Measurements from ENCODE around the gene CMKLR1. TPM values are rescaled to one million over a fixed set of nuclear protein-coding genes. Genes with fewer than 3 reads are reported as not detected.

The CMKLR1 gene, protein sequence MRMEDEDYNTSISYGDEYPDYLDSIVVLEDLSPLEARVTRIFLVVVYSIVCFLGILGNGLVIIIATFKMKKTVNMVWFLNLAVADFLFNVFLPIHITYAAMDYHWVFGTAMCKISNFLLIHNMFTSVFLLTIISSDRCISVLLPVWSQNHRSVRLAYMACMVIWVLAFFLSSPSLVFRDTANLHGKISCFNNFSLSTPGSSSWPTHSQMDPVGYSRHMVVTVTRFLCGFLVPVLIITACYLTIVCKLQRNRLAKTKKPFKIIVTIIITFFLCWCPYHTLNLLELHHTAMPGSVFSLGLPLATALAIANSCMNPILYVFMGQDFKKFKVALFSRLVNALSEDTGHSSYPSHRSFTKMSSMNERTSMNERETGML
- polyA plus RNA-seq (2014; cell fraction: cytosol; rRNA removed): not detected in 2 replicates
- not detected in 2 replicates for polyA plus RNA-seq (2014; cell fraction: nucleus; rRNA removed)

DNA sequence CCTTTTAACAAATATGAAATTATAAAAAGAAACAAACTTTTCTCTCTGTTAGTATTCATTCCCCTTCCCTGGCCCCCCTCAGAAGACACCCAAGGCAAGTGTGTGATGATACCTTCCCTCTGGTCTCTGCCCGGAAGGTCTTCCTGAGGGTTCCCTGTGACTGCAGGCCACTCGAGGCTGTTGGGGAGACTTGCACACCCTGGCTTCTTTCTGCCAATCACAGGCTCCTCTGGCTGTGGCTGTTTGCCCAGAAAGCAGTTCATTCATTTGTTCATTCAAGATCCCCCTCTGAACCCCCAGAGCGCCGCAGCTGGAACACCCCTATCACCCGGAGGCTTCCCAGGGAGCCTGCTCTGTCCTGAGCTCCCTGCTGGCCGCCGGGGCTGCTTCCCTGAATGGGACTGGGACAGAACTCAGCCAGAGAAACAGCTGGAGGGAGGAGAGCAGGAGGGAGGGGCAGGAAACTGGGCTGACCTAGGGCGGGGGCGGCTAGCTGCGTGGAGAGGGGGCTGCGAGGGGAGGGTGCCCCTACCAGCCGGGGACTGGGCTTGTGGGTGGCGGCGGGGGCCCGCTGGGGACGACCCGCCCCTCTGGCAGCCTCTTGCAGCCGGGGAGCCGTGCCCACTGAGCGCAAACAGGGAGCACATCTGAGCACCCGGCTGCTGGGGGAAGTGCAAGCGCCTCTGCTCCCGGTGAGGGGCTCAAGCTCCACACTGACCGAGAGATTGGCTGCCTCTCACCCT, at the start of gene CMKLR1:
Gene CMKLR1 (minus strand): TSS at position 397 of the 743 bp plus-strand sequence. CDS start 45,720 bp downstream, outside the sequence.
- no peak for DNase-seq (ENCODE audit: low spot score)

DNA sequence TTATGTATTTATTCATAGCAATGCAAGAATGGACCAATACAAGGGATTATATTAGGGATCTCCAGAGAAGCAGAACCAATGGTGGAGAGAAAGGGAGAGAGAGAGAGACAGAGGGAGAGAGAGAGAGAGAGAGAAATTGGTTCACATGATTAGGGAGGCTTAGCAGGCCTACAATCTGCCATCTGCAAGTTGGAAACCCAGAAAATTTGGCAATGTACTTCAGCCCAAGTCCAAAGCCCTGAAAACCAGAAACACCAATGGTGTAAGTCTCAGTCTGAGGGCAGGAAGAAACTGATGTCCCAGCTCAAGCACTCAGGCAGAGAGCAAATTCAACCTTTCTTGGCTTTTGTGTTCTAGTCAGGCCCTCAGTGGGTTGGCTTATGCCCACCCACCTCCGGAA, 48.7 kb upstream of the CMKLR1 start:
- no peak for DNase-seq (ENCODE audit: low spot score)

DNA sequence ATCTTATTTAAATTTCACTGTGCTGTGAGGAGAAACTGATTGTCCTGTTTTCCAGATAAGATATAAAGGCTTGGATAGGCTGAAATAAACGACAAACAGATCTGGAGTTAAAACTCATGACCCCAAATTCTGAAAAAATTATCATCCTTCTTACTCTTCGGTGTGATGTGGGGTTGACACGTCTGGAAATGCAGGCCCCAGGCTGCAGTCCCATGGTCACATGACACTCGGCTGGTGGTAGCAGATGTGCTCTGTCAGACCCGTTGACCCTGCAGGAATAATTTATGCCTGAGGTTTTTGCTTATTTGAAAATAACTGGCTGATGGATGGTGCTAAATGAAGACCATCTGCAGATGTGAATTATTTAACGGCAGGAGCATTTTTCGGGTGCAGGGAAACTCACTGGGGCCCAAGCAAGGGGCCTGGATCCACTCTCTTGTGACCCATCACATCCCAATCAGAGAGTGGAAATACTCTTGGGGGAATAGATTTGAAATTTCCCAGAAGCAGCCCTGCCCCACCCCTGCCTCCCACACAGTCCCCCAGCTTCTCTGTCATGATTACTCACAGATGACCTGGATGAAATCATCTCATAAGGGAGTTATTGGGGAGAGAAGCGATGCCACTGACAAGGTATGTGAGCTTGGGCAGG, 47.7 kb upstream of the CMKLR1 start:
- DNase-seq (ENCODE audit: low spot score): peak; percentile 19

DNA sequence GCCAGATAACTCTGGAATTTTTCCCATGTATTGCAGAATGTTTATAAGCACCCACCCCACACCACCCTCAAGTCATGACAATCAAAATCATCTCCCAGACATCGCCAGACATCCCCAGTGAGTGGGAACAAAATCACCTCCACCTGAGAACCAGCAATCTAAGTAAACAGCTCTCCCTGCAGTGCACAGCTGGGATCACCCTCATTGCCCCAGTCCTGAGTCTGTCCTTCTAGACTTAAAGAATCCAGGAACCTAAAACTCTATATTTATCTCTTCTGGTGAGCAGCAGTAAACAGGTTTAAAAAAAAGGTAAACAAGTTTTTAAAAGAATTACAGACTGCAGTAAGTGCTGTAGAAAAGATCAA, 43.3 kb upstream of the CMKLR1 start:
- no peak for DNase-seq (ENCODE audit: low spot score)

DNA sequence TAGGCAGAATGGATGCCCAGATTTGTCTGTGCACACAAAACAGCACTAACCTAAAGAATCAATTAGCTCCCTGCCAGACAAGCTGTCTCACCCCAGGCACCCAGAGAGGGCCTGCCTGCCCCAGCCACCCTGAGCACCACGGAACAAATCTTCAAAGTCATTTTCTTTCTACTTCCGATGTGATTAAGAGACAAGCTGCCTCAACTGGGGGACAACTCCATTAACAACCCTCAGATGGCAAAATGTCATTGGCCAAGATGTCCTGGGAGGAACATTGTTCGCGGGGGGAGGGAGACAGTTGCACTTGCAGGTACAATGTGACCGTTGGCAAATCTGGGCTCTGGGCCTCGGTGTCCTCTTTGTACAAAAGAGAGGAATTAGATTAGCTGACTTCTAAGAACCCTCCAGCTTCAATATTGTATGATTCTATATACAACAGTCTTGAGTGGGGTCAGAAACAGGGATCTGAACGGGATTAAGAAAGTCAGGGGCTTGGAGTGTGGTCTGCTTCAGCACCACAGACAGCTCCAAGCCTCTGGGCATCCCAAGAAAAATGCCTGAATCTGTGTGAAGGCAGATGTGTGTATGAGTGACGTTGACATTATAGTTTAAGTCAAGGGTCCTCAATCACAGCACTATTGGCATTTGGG, 42.8 kb upstream of the CMKLR1 start:
- no peak for DNase-seq (ENCODE audit: low spot score)

DNA sequence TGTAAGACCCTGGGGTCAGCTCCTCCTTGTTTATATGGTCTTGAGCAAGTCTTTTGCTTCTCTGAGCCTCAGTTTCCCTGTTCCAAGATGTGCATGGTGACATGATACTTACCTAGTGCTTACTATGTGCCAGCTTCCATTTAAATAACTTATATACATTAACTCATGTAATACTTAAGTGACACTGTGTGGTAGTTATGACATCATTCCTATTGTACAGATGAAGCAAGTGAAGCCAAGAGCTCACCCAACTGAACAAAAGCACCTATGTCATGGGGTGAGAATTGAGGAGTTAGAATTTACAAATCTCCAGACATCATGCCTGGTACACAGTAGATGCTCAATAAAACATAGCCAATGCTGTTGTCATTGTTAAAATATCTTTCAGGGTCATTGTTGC, 41.3 kb upstream of the CMKLR1 start:
- DNase-seq (ENCODE audit: low spot score): no peak

DNA sequence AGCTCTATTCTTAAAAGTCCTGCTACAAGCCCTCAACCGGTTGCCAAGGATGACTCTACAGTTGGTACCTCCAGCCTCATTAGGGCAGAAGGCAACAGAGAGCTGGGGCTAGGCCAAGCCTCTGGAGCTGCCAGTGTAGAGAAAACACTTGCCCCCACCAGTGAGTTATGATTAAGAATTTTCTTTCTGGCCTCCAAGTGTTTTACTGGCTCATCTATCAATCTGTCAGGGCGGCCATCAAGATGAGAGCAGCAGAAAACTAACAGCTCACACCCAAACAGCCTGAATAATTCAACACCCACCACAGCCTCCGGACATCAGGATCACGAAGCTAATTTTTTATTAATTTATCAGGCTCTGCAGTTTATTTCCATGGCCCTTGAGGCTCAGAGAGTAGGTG, 40.7 kb upstream of the CMKLR1 start:
- no peak for DNase-seq (ENCODE audit: low spot score)

DNA sequence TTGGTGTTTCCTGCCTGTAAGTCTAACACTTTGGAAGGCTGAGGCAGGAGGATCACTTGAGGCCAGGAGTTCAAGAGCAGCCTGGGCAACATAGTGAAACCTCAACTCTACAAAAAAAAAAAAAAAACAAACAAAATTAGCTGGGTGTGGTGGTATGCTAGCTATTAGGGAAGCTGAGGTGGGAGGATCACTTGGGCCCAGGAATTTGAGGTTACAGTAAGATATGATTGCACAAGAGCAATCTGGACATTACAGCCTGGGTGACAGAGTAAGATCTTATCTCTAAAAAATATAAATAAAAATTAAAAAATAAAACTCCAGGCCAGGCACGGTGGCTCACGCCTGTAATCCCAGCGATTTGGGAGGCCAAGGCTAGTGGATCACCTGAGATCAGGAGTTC, 39.8 kb upstream of the CMKLR1 start:
- DNase-seq (ENCODE audit: low spot score): no peak

DNA sequence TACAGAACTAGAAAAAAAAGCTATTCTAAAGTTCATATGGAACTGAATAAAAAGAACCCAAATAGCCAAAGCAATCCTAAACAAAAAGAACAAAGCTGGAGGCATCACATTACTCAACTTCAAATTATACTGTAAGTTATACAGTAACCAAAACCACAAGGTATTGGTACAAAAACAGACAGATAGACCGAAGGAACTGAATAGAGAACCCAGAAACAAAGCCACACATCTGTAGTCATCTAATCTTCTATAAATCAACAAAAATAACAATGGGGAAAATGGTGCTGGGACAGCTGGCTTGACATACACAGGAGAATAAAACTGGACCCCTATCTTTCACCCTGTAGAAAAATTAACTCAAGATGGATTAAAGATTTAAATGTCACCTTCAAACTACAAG, 38.1 kb upstream of the CMKLR1 start:
- DNase-seq (ENCODE audit: low spot score): no peak

DNA sequence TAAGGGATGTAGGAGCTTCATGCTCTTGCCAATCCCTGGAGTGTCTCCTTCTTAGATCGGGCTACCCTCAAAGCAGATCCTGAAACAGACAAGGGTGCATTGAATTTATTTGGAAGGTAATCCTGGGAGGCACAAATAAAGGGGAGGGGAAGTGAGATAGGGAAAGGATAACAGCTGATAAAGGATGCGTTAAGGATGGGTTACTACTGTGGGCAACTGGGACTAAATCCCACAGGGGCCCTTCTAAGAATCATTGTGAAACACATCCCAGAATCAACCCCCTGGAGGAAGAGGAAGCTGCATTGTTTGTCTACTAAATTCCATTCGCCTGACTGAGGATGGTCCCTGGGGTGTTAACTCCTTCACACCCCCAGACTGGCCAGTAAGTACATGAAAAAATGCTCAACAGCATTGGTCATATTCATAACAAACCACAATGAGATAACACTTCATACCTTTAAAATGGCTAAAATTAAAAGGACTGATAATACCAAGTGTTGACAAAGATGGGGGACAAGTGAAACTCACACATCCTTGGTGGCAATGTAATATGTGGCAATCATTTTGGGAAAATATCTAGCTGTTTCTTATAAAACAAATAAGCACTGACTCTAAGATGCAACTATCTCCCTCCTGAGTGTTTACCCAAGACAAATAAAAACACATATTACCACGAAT, 37.0 kb upstream of the CMKLR1 start:
- no peak for DNase-seq (ENCODE audit: low spot score)

DNA sequence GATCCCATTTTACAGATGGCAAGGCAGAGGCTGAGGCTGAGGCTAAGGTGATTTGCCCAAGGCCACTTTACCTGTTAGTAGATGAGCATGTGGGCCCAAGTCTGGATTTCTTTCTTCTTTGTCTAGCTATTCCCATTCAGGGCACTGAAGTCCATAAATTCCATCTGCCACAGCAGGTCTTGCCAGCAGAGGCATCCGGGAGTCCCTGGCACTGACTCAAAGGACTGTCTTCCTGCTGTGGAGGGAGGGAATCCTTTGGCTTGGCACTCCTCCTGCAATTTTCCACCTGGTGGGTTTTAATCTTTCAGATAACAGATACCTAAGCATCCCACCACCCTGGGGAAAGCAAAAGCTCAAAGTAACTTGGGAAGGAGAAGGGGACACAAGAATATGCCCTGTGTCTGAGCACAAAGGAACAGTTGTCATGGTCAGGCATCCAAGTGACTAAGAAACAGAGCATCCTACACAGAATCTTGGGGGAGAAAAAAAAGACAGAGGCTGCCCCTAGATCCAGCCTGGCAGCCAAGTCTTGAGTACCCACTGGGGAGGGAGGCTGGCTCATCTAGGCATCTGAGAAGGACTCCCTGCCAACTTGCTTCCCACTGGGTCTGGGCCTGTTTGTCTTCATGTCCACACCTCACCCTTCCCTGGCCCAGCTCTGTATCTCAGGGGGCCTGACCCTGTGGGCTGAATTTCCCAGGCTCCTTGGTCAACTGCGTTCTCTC, 35.6 kb upstream of the CMKLR1 start:
- no peak for DNase-seq (ENCODE audit: low spot score)

DNA sequence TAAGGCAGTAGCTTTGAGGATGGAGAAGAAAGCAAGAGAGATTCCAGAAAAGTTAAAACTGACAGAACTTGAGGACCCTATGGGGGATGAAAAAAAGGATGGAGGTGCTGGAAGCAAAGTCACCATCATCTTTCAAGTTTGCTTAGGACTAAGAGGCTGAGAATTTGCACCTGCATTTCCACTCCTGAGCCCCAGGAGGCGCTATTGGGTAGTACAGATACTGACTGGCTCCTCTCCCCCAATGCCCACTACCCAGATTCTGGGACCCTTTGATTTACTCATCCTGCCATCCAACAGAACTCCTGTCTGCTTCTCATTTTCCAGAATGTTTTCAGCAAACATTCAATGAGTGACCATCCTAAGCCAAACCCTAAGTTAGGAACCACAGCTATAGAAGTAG, 34.0 kb upstream of the CMKLR1 start:
- no peak for DNase-seq (ENCODE audit: low spot score)

DNA sequence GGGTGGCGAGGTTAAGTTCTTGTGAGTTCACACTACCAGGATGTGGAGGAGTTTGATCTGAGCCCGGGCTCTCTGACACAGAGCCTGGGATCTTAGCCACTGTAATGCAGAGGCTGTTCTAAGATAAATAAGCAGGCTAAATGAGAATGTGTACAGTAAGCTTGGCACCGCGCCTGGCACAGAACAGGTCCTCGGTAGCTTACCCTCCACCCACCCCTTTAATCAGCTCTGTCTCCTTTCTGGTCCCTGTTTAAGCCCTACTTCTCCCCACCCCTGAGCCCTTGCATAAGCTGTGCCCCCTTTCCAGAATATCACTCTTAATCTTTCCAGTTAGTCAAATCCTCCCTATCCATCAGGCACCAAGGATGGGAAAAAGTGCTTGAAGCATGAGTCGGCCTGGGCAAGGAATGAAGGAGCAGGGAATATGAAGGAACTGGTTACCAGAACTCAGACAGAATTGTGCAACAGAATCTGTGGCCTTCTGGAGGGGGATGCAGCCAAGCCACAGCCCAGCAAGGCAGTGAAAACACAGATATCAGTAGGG, 32.8 kb upstream of the CMKLR1 start:
- DNase-seq (ENCODE audit: low spot score): no peak

DNA sequence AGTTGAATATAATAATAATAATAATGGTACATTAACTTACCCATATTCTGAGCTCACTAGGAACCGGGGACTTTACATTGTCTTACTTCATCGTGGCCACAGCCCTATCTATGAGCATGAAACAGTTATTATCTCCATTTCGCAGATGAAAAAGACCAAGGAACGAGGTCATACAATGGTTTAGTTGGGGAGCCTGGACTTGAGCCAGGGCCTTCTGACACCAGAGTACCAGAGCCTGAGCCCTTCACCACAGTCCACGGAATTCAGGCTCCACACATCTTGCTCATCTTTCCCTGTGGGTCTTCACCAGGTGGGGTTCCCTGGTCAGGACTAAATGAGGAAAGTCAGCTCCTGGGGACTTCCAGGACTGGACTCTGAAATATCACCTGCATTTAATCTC, 31.3 kb upstream of the CMKLR1 start:
- no peak for DNase-seq (ENCODE audit: low spot score)

DNA sequence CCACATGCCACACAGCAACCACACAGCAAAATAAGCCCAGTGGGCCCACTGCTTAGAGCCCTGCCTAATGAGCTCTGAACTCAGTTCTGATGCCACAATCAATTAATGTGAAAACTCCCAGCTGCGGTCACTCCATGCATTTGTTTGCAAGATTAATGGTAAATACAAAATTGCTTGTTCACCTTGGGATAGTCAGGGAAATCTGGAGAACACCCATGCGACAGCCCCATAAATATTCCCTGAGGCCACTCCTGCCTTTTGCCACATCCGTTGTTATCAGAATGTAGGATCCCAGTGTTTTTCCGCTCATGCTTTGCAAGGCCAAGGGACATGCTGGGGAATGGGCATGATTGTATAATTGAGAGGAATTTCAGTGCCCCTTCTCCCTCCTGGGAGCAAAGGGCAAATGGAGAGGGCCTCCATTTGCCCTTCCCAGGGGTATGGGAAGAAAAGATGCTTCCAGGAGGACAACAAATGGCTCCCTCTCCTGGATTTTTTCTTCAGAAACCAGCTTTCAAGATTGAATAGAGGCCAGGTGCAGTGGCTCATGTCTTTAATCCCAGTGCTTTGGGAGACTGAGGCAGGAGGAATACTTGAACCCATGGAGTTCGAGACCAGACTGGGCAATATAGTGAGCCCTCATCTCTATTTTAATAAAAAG, 30.8 kb upstream of the CMKLR1 start:
- DNase-seq (ENCODE audit: low spot score): peak; percentile 71

DNA sequence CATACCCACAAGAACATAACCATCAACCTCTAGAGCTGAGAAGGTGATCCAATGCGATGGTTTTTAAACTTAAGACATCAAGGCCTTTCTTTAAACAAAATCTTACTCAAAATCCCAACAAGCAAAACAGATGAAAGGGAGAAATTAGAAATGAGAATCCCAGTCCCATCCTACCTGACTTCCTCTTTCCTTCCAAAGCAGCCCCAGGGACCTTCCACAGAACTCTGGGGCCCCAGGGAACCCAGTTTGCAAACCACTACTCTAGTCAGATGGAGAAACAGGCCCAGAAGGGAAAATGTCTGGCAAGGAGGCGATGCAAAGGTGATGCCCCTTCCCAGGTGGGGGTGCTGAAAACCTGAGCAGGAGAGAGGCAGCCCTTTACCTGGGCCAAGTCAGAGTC, 29.0 kb upstream of the CMKLR1 start:
- no peak for DNase-seq (ENCODE audit: low spot score)

DNA sequence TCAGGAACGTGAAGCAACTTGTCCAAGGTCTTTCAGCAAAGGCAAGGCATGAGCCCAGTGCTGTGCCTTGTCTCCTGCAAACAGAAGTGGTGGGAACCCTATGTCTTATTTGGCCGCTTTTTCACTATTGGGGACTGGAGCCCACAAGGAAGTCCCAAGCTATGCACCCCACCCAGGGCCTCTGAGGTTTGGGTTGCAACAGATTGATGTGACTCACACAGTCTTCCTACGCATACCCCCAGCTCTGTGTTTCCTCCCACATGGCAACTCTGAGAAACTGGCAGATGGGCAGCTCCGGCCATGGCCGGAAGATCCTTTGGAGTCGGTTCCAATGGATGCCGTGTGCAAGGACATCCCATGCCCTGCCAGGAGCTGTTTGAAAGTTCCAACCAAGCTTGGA, 28.3 kb upstream of the CMKLR1 start:
- DNase-seq (ENCODE audit: low spot score): no peak

DNA sequence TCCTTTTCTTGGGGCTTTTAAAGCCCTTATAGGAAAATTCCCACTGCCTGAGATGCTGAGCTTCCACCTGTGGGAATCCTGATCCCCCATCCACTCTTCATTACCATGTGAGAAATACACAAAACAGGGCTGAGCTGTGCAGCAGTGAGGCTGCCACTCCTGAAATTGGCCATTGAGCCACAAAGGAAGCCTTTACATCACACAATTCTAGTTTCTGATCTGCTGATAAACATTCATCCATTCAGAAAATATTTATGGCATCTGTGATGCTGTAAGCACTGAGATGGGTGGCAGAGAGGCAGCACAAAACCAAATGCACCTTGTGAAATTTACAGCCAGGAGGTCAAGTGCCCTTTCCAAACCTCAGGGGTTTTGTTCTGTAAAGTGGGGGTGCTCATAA, 26.2 kb upstream of the CMKLR1 start:
- DNase-seq (ENCODE audit: low spot score): no peak

DNA sequence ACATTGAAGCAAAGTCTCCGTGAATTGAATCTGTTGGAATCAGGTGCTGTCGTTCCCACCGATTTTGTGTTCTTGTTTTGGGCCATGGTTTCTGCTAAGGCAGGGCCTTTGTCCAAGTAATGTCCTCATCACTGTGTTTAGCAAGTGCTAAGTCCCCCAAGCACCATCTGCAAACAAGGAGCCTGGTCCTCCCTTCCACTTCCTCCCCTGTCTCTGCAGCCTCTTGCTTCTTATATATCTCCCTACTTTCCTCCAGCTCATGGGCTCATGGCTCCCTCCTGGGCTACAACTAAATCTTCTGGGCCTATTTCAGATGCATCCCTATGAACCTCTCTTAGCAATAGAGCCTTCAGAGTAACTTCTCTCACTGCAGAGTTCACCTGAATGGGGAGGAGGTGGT, 25.8 kb upstream of the CMKLR1 start:
- no peak for DNase-seq (ENCODE audit: low spot score)

DNA sequence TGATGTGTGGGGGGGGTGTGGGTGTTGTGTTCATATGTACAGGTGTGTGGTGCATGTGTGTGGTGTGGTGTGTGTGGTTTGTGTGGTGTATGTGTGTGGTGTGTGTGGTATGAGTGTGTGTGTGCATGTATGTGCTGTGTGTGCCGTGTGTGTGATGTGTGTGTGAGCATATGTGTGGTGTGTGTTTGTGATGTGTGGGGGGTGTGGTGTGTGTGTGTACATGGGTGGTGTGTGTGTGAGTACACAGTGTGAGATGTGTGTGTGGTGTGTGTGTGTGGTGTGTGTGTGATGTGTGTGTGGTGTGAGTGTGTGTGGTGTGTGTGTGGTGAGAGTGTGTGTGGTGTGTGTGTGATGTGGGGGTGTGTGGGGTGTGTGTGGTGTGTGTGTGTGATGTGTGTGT, 24.5 kb upstream of the CMKLR1 start:
- DNase-seq (ENCODE audit: low spot score): no peak
